Panc1 (cell line): ENCODE results near the gene CDC42BPA. TPM values are rescaled to one million over a fixed set of nuclear protein-coding genes. Genes with fewer than 3 reads are reported as not detected.

Experiments
- ATAC-seq: fragments of 200-7000 bp; cut with Tn5 transposase; 2 replicates; pipeline ENCODE4 v1.9.1; 2020; ENCODE audit warnings: mild to moderate bottlenecking, moderate library complexity
- BruUV-seq: library from RNA; stranded (reverse); fragments of 400-500 nt; replicated peaks from 2 replicates; lab custom pipeline; 2021; lab: Mats Ljungman, UMichigan
- CTCF ChIA-PET: fragments of 300-600 bp; sonication (Branson Sonifier 250); formaldehyde crosslinking; loops from one replicate; lab custom pipeline; 2022; ENCODE audit warnings: antibody characterized with exemption; lab: Charles Lee
- POLR2A ChIA-PET: fragments of 300-600 bp; sonication (Branson Sonifier 250); formaldehyde crosslinking; loops from one replicate; lab custom pipeline; 2022; ENCODE audit warnings: antibody characterized with exemption; lab: Charles Lee
- DNase-seq: peaks from one replicate; pipeline ENCODE4 v3.0.0-alpha.2; 2010; ENCODE audit warnings: low read depth, low spot score
- H3K27ac ChIP-seq: 2 replicates; pipeline ENCODE4 v1.5.1; 2011; ENCODE audit warnings: mild to moderate bottlenecking, low read length, inconsistent platforms
- H3K27me3 ChIP-seq: fragments of 200-500 bp; sonication (Bioruptor generic); 2 replicates; pipeline ENCODE4 v1.6.0; 2014; ENCODE audit warnings: low read length, inconsistent platforms; ENCODE audit not compliant: control insufficient read depth, insufficient read depth
- H3K36me3 ChIP-seq: fragments of 200-500 bp; sonication (Bioruptor generic); 2 replicates; pipeline ENCODE4 v1.5.1; 2014; ENCODE audit warnings: inconsistent platforms, mild to moderate bottlenecking, low read length, moderate library complexity; ENCODE audit not compliant: control insufficient read depth, insufficient read depth
- H3K4me1 ChIP-seq: 2 replicates; pipeline ENCODE4 v1.5.1; 2011; ENCODE audit warnings: inconsistent platforms, mild to moderate bottlenecking, low read length, moderate library complexity; ENCODE audit not compliant: control insufficient read depth, insufficient read depth
- H3K4me3 ChIP-seq, 2 experiments: 2 replicates each; pipeline ENCODE4 v1.5.1; 2011 to 2012; ENCODE audit warnings: low read depth in 2 of 2, low read length in 2 of 2, mild to moderate bottlenecking in 2 of 2, inconsistent platforms in 1 of 2, moderate library complexity in 1 of 2
- H3K9me3 ChIP-seq: fragments of 200-500 bp; sonication (Bioruptor generic); 2 replicates; pipeline ENCODE4 v1.5.1; 2014; ENCODE audit warnings: low read depth, mild to moderate bottlenecking, inconsistent platforms, low read length, moderate library complexity; ENCODE audit not compliant: control insufficient read depth, insufficient read depth
- CTCF ChIP-seq: fragments of 450-650 bp; IDR thresholded peaks from 2 replicates; pipeline ENCODE4 v1.5.1; 2017; ENCODE audit warnings: mild to moderate bottlenecking
- POLR2AphosphoS5 ChIP-seq: IDR thresholded peaks from 2 replicates; pipeline ENCODE4 v1.6.1; 2012; ENCODE audit warnings: mild to moderate bottlenecking, low read depth, low read length, moderate library complexity
- REST ChIP-seq, 2 experiments: IDR thresholded peaks; 2 replicates each; pipeline ENCODE4 v1.6.1; 2011 to 2012; ENCODE audit warnings: low read depth in 2 of 2, control low read depth in 1 of 2, low read length in 1 of 2, mild to moderate bottlenecking in 1 of 2, moderate library complexity in 1 of 2; ENCODE audit not compliant: insufficient read depth in 1 of 2
- SIN3A ChIP-seq: IDR thresholded peaks from 2 replicates; pipeline ENCODE4 v1.6.1; 2012; ENCODE audit warnings: low read depth, mild to moderate bottlenecking, low read length, moderate library complexity, borderline replicate concordance; ENCODE audit not compliant: insufficient read depth
- TCF7L2 ChIP-seq: IDR thresholded peaks from 2 replicates; pipeline ENCODE4 v1.6.1; 2011; ENCODE audit warnings: mild to moderate bottlenecking, low read depth, low read length, inconsistent platforms
- in situ Hi-C: cut with HindIII; loops from 2 replicates; pipeline ENCODE4 v1.10.0; 2016; ENCODE audit warnings: low sequenced_read_pairs, low pct_unique_long_range_greater_than_20kb
- intact Hi-C: fragments of 100-400 bp; cut with micrococcal nuclease; formaldehyde crosslinking; loops from one replicate; pipeline ENCODE4 v1.10.0; 2022; ENCODE audit not compliant: unreplicated experiment
- total RNA-seq: library from RNA; stranded (reverse); gene quantifications from one replicate; pipeline ENCODE4 v1.2.1, GENCODE V29; 2021; ENCODE audit not compliant: unreplicated experiment

CDC42BPA gene
- total RNA-seq, 1 experiment from 2014 or later, result 32.8 TPM

GRCh38 chr1:226979517-226980121, 338.7 kb downstream of the CDC42BPA start:
- no peak for DNase-seq
- ChIA-PET CTCF (no interaction called here), POLR2A (no interaction called here)
- Histone ChIP-seq H3K27ac (no peak overlapping the region), H3K9me3 (no peaks in the 10 kb centered on the region), H3K4me3 (no peak overlapping the region), H3K27me3 (no peaks in the 10 kb centered on the region), H3K36me3 (no peaks in the 10 kb centered on the region), H3K4me1 (no peaks in the 10 kb centered on the region)
- no peak for ATAC-seq
- intact Hi-C loops, result no loop called here
- in situ Hi-C loops, result no loop called here
- no peak for TF ChIP-seq REST (IDR thresholded peaks at IDR 0.05; ENCODE audit: insufficient read depth in 1 of 2, low read depth in 2 of 2, low read length in 1 of 2)
- TF ChIP-seq CTCF, result no peak
- no peak for TF ChIP-seq SIN3A
- no peak for TF ChIP-seq TCF7L2
- no peak for TF ChIP-seq POLR2AphosphoS5
- BruUV-seq, result no TSS peak

GRCh38 chr1:226979115-226979516, 339.2 kb downstream of the CDC42BPA start:
- TF ChIP-seq REST (IDR thresholded peaks at IDR 0.05; ENCODE audit: insufficient read depth in 1 of 2, low read depth in 2 of 2, low read length in 1 of 2), result no peak
- TF ChIP-seq SIN3A, result no peak
- TF ChIP-seq TCF7L2, result no peak
- TF ChIP-seq POLR2AphosphoS5, result no peak
- no peak for TF ChIP-seq CTCF
- Histone ChIP-seq H3K9me3 (no peaks in the 10 kb centered on the region), H3K36me3 (no peaks in the 10 kb centered on the region), H3K27ac (no peak overlapping the region), H3K27me3 (no peaks in the 10 kb centered on the region), H3K4me3 (no peak overlapping the region), H3K4me1 (no peaks in the 10 kb centered on the region)
- ATAC-seq (no peak), DNase-seq (no peak)
- ChIA-PET CTCF (no interaction called here), POLR2A (no interaction called here)
- intact Hi-C loops, result no loop called here
- BruUV-seq, result no TSS peak
- in situ Hi-C loops, result no loop called here
